ACHN (cell line): ENCODE measurements around the gene PFN3.
"Not testable (repeated sequence)": the region's sequence is repeated elsewhere in the genome, so short reads cannot be mapped to it uniquely, and the experiment has no call there.

Experiments used
- DNase-seq: peaks from one replicate; pipeline ENCODE4 v3.0.0-alpha.2; 2015
- in situ Hi-C: cut with HindIII; loops from 2 replicates; pipeline ENCODE4 v1.10.0; 2017; ENCODE audit warnings: low sequenced_read_pairs, low pct_ligation_motif_present, low pct_unique_long_range_greater_than_20kb

PFN3 gene

GRCh38 chr5:177367981-177368868 lies 32.2 kb downstream of the PFN3 start:
- in situ Hi-C loops: no loop called here
- DNase-seq: no peak

- in situ Hi-C loops: no loop called here
- no peak for DNase-seq
Observed at GRCh38 chr5:177367323-177367848, 33.1 kb downstream of the PFN3 start.

- in situ Hi-C loops: no loop called here
- peak; percentile 89 for DNase-seq
Observed at GRCh38 chr5:177366528-177367322, 33.7 kb downstream of the PFN3 start.

GRCh38 chr5:177365845-177366527 lies 34.5 kb downstream of the PFN3 start:
- in situ Hi-C loops: no loop called here
- no peak for DNase-seq

- in situ Hi-C loops: no loop called here
- no peak for DNase-seq
Observed at GRCh38 chr5:177364159-177364962, 36.1 kb downstream of the PFN3 start.

DNA sequence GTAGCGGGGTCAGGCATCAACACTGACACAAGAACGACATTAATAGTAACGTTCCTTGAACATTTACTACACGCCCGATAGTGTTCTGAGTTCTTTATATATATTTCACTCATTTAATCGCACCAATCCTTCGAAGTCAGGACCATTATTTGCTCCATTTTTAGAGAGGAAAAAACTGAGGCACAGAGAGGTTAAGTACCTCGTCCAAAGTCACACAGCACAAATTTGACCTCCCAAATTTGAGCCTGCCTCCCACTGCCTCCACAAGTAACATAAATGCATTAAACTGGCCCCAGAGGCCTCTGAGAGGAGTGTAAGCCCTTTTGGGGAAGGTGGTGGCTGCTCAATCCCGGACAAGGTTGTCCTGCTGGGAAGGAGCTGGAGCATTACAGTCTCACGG lies 36.9 kb downstream of the PFN3 start:
- in situ Hi-C loops: no loop called here

DNA sequence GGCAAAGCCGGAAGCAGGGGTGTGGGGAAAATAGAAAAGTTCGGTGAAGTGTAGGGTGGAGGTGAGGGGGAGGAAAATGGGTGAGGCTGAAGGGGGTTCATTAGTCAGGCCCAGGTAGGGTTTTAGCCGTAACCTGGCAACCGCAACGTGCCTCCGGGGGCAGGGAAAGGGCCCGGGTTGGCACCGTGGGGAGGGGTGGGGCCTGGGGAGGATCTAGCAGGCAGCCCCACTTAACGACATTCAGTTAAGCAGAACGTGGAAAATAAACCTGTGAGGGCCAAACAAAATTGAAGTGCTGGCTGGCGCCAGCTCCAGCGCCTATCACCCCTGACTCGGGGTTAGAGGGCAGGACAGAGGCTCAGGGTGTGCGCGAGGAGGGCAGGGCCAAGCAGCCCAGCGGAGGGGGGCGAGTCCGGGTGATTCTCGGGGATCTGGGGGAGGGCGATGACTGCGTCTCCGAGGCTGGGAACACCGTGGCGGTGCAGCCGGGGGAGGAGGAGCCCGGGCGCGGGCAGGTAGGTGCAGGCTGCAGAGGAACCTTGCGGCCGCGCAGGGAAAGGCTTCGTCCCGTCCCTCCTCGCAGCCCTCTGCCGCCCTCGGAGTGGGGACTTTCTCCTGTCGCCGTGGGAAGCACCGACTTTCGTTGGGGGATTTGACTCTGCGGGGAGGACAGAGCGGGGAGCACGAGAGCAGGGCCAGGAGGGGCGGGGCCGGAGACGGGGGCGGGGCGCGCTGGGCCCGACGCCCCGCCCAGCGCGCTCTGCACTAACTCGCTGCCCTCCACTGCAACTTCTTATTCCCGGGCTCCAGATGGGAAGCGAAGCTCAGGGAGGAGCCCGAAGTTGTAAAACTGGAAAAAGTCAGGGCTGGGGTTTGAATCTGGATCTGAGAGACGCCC lies 37.6 kb downstream of the PFN3 start:
- DNase-seq: peak; percentile 59
- in situ Hi-C loops: no loop called here

More for the DNA sequence above, 36.9 kb downstream of the PFN3 start:
- DNase-seq: no peak

- in situ Hi-C loops: no loop called here
Observed at GRCh38 chr5:177362292-177362609, 38.2 kb downstream of the PFN3 start.

DNA sequence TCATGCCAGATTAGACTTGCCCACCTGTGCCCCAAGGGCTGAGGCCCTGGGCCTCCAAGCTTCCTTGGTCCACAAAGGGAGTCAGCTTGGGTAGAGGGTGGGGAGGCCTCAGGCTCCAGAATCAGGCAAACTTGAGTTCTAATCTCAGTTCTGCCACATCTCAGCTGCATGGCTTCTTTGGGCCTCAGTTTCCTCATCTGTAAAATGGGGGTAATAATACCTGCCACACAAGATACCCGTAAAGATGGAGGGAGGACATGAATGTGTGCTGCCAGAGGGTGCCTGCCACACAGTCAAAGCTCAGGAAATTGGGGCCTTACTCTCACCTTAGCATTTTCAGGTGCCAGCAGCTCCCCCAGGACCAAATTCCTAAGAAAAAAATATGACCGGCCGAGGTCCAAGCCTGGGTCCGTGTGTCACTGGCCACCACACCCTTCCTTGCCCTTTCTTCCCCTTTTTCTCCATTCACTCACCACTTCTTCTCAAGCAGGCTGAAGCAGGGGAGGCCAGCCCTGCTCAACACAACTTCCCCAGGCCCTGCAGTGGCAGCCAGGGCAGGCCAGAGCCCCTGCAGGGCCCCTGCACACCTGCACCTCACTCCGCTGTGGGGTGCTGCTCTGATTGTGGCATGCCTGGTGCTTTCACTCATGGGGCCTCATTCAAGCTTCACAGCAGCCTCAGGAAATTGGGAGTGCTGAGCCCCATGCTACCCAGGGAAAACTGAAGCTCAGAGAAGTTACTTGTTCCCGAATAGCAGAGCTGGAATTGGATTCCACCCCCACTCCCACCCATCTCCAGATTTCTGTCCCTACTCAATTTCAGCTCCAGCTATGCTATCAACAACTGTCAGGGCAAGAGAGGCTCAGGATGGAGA lies 38.8 kb downstream of the PFN3 start:
- in situ Hi-C loops: no loop called here
- no peak for DNase-seq

More at GRCh38 chr5:177362292-177362609, 38.2 kb downstream of the PFN3 start:
- DNase-seq: no peak

GRCh38 chr5:177360740-177361139 lies 39.7 kb downstream of the PFN3 start:
- in situ Hi-C loops, DNase-seq: not testable (repeated sequence)

- DNase-seq: no peak
- in situ Hi-C loops: no loop called here
Observed at GRCh38 chr5:177359860-177360259, 40.6 kb downstream of the PFN3 start.

DNA sequence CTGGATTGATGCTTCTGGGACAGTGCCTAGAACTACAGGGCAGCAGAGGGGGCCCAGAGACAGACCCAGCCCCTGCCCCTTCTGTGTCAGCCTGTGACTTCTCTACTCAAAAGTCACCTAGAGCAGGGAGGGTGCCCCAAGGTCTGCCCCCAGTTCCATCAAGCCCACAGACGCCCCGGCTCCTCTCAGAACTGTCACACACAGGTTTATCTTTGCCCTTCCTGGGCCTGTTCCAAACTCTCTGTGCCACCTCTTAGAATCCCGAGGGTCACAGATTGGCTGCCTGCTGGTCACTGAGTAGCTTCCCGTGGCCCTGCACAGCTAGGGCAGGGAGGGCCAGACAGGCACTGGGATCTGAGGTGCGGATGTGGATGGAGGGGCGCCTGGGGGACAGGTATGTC lies 41.0 kb downstream of the PFN3 start:
- DNase-seq: no peak
- in situ Hi-C loops: no loop called here

DNA sequence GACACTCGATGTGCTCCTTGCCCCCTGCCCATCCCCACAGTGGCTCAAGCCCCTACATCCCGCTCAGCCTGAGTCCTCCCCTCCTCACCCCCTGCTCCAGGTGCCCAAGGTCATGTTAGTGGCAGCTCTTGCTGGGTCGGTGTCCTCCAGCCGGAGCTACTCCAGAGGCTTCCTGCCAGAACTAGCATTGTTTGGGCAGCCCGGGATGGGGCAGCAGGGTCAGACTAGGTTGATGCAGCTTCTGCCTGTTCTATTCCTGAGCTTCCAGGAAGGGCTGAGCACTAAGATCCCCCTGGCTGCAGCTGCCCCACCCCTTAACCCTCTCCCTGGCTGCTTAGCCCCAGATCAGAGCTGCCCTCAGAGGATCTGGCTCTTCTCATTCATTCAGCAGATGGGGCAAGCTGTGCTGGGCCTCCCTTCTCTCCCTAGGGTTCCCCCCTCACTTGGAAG lies 42.1 kb downstream of the PFN3 start:
- in situ Hi-C loops: no loop called here
- no peak for DNase-seq

- in situ Hi-C loops: no loop called here
- no peak for DNase-seq
Observed at GRCh38 chr5:177357459-177358351, 42.8 kb downstream of the PFN3 start, which contains the start of gene RGS14. RGS14 (plus strand) TSS chr5:177357924; CDS start chr5:177358025, 101 bp downstream.

GRCh38 chr5:177357146-177357458 lies 43.4 kb downstream of the PFN3 start:
- no peak for DNase-seq
- in situ Hi-C loops: no loop called here
